Measurements from ENCODE around the gene PRAMEF20.

The PRAMEF20 gene

DNA sequence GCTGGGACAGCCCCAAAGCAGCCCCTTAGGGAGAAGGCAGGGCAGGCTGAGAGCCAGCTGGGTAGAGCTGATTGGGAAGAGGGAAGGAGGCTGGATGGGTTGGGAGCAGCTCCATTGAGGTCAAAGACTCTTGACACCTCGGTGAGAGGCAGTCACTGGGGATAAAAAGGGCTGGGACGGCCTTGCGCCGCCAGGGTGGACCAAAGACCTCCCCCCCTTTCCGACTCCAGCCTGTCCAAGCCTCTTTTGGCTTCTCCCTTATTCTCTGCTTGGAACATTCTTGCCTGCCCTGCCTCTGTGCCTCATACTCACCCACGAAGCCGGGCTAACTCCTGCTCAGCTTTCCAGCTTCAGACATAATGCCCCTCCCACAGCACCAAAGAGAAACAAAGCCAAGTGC is 52.4 kb downstream of the PRAMEF20 start:
- no peak for DNase-seq

DNA sequence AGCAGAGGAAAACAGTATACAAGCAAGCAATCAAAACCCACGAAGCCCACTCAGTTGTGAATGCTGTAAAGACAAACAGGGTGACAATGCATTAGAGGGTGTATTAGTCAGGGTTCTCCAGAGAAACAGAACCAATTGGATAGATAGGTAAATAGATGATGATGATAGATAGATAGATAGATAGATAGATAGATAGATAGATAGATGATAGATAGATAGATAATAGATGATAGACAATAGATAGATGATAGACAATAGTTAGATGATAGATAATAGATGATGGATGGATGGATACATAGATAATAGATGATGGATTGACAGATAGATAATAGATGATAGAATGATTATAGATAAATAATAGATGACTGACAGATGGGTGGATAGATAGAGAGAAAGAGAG is 55.3 kb downstream of the PRAMEF20 start:
- DNase-seq, result no peak

DNA sequence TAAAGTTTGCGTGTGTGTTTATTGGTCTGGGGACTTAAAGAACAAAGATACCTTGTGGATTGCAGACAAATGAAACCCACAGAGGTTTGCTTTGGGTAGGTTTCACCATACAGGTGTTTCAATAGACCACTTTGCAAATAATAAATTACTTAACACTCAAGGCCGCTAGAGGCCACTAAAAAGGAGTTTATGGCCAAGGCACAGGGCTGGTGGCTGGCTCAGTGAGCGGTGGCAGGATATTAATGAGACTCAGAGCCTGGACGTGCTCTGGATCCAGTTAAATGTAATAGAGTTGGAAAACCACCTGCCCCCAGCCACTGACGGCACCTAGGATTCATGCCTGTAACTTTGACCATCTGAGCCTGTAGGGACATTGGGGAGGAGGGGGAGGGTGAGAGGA is 59.1 kb downstream of the PRAMEF20 start:
- DNase-seq, result peak in 2 of 4 experiments; percentile 17 to 27
